HFFc6 (cell line): ENCODE results near the gene CHAC1. TPM values are rescaled to one million over a fixed set of nuclear protein-coding genes. Genes with fewer than 3 reads are reported as not detected.

Experiments
- DNase-seq: peaks from one replicate; pipeline ENCODE4 v3.0.0-alpha.2; 2018
- H3K27ac Mint-ChIP-seq: 2 replicates; pipeline ENCODE4 v1.8.0; 2020; ENCODE audit warnings: mild to moderate bottlenecking, mixed read lengths
- H3K27me3 Mint-ChIP-seq: 2 replicates; pipeline ENCODE4 v1.8.0; 2021; ENCODE audit warnings: mild to moderate bottlenecking, moderate library complexity, mixed read lengths; ENCODE audit not compliant: insufficient read depth
- H3K36me3 Mint-ChIP-seq: 2 replicates; pipeline ENCODE4 v1.8.0; 2021; ENCODE audit warnings: low read depth, mixed read lengths
- H3K4me1 Mint-ChIP-seq: 2 replicates; pipeline ENCODE4 v1.8.0; 2020; ENCODE audit warnings: low read depth, mixed read lengths
- H3K4me3 Mint-ChIP-seq: 2 replicates; pipeline ENCODE4 v1.8.0; 2020; ENCODE audit warnings: mild to moderate bottlenecking, moderate library complexity, mixed read lengths
- H3K9me3 Mint-ChIP-seq: 2 replicates; pipeline ENCODE4 v1.8.0; 2020; ENCODE audit warnings: mild to moderate bottlenecking, mixed read lengths
- total RNA-seq, 6 experiments: library from RNA; stranded (reverse); fragmentation: NEBNext Ultra II Directional; extraction: Animal tissue kit (Norgen Biotek cat#: 25700); gene quantifications; 2 replicates in 1 of 6; 3 replicates in 5 of 6; pipeline ENCODE4 v1.2.3, GENCODE V29; 2021
- TF ChIP-seq, protein P1 (sequence below): fragments of 200-600 bp; sonication (generic); IDR thresholded peaks from 2 replicates; pipeline ENCODE4 v1.5.0; 2021; ENCODE audit warnings: antibody characterized with exemption, mild to moderate bottlenecking

The CHAC1 gene
- total RNA-seq, 6 experiments from 2014 or later, result 20.8 to 26.0 (median 24.2) TPM

GRCh38 chr15:40999190-40999589 lies 45.9 kb downstream of the CHAC1 start:
- TF ChIP-seq, protein P1, sequence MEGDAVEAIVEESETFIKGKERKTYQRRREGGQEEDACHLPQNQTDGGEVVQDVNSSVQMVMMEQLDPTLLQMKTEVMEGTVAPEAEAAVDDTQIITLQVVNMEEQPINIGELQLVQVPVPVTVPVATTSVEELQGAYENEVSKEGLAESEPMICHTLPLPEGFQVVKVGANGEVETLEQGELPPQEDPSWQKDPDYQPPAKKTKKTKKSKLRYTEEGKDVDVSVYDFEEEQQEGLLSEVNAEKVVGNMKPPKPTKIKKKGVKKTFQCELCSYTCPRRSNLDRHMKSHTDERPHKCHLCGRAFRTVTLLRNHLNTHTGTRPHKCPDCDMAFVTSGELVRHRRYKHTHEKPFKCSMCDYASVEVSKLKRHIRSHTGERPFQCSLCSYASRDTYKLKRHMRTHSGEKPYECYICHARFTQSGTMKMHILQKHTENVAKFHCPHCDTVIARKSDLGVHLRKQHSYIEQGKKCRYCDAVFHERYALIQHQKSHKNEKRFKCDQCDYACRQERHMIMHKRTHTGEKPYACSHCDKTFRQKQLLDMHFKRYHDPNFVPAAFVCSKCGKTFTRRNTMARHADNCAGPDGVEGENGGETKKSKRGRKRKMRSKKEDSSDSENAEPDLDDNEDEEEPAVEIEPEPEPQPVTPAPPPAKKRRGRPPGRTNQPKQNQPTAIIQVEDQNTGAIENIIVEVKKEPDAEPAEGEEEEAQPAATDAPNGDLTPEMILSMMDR, result no peak
- peak; percentile 93 for DNase-seq
- H3K36me3 Mint-ChIP-seq, result peaks cover 42% of the 10 kb centered on the region
- peak overlapping the region; percentile 11 for H3K4me3 Mint-ChIP-seq
- no peaks in the 10 kb centered on the region for H3K27me3 Mint-ChIP-seq
- peak overlapping the region; percentile 56 for H3K27ac Mint-ChIP-seq
- H3K4me1 Mint-ChIP-seq, result peaks cover 64% of the 10 kb centered on the region
- no peaks in the 10 kb centered on the region for H3K9me3 Mint-ChIP-seq

DNA sequence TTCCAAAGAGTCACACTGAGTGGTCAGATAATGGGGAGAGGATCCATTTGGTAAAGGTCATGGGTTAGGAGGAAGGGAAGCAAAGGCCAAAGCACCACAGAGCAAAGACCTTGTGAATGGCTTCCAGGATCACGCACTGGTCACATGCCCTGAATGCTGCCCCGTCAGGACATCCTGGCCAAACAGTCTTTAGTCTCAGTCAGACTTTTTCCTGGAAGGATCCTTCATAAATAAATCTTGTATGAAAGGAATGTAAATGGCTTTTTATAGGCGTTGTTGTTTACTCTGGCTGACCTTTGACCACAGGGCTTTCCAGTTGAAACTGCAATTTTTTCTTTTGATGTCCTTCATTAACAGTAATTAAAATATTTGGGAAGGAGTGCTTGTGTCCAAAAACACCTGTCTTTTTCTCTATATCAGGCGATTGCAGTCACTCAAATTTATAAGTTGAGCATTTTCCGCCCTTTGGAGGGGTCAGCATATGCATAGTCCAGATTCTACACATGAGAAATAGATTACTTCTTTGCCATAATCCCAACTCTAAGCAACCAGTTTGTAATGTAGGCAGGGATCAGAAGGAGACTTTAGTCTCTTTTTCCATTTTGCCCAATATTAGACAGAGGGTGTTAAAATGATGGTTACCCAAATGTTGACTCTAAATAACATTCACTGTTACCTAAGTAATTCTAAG lies 48.4 kb downstream of the CHAC1 start:
- H3K9me3 Mint-ChIP-seq, result no peaks in the 10 kb centered on the region

GRCh38 chr15:41004490-41004889 lies 51.2 kb downstream of the CHAC1 start:
- Mint-ChIP-seq H3K4me1 (peaks cover 37% of the 10 kb centered on the region), H3K36me3 (peaks cover 26% of the 10 kb centered on the region)

More for the DNA sequence above, 48.4 kb downstream of the CHAC1 start:
- TF ChIP-seq, protein P1, result no peak
- Mint-ChIP-seq H3K27ac (peak overlapping the region; percentile 82), H3K4me1 (peaks cover 59% of the 10 kb centered on the region), H3K36me3 (peaks cover 31% of the 10 kb centered on the region), H3K4me3 (peak overlapping the region; percentile 38; the same call in 1 of the 2 replicates), H3K27me3 (no peaks in the 10 kb centered on the region)
- no peak for DNase-seq

More at GRCh38 chr15:41004490-41004889, 51.2 kb downstream of the CHAC1 start:
- DNase-seq, result no peak
- Mint-ChIP-seq H3K9me3 (no peaks in the 10 kb centered on the region), H3K27me3 (no peaks in the 10 kb centered on the region), H3K4me3 (no peak overlapping the region), H3K27ac (peak overlapping the region; percentile 37; the same call in 1 of the 2 replicates)
- TF ChIP-seq, protein P1, result no peak

Other genes starting within 250 kb of the CHAC1 start
- gene RMDN3, start 198.2 kb upstream of the CHAC1 start, total RNA-seq, result 10 to 100 TPM; 32.6 to 43.2 (median 35.6) TPM
- gene GCHFR, start 189.4 kb upstream of the CHAC1 start, total RNA-seq, result 1 to 10 TPM; 1.6 to 3.1 (median 2.7) TPM
- under 1 TPM in 2 of 6 experiments, not detected in 4; 0.14 to 0.20 TPM for gene C15orf62, start 183.5 kb upstream of the CHAC1 start, total RNA-seq
- 10 to 100 TPM; 10.7 to 13.5 (median 12.1) TPM for gene ZFYVE19, start 146.4 kb upstream of the CHAC1 start, total RNA-seq
- 10 to 100 TPM; 25.9 to 39.9 (median 29.6) TPM for gene DNAJC17, start 146.0 kb upstream of the CHAC1 start, total RNA-seq
- gene PPP1R14D, start 124.8 kb upstream of the CHAC1 start, total RNA-seq, result not detected
- gene SPINT1, start 109.4 kb upstream of the CHAC1 start, total RNA-seq, result under 1 TPM in 5 of 6 experiments, not detected in 1; 0.14 to 0.51 (median 0.26) TPM
- gene RHOV, start 79.2 kb upstream of the CHAC1 start, total RNA-seq, result under 1 TPM in 5 of 6 experiments, not detected in 1; 0.14 to 0.41 (median 0.31) TPM
- gene VPS18, start 59.0 kb upstream of the CHAC1 start, total RNA-seq, result 10 to 100 TPM; 27.7 to 33.1 (median 31.2) TPM
- under 1 TPM in 2 of 6 experiments, not detected in 4; 0.05 to 0.11 TPM for gene DLL4, start 24.1 kb upstream of the CHAC1 start, total RNA-seq
- 10 to 100 TPM; 18.3 to 23.6 (median 19.4) TPM for gene INO80, start 162.8 kb downstream of the CHAC1 start, total RNA-seq